Heart right ventricle (tissue), 16 donors: ENCODE measurements around the gene FAM3C. TPM values are rescaled to one million over a fixed set of nuclear protein-coding genes. Genes with fewer than 3 reads are reported as not detected.

Experiments
- ATAC-seq, 8 donors: fragments of 200-7000 bp; cut with Tn5 transposase; one replicate each; pipeline ENCODE4 v1.9.1; 2020; ENCODE audit warnings: mild to moderate bottlenecking in 8 of 8, moderate library complexity in 8 of 8, moderate number of reproducible peaks in 1 of 8
- DNase-seq, 2 donors: peaks; one replicate each; pipeline ENCODE4 v3.0.0-alpha.2; 2020
- H3K27ac ChIP-seq, 10 donors: fragments of 200-600 bp; sonication (generic) in 2 of 10; one replicate each; pipeline versions ENCODE4 v1.5.0 to v1.8.0; 2020 to 2022; ENCODE audit warnings: mild to moderate bottlenecking in 3 of 10
- H3K27me3 ChIP-seq, 7 donors: fragments of 200-600 bp; one replicate each; pipeline ENCODE4 v1.8.0; 2021 to 2022; ENCODE audit warnings: mild to moderate bottlenecking in 2 of 7
- H3K36me3 ChIP-seq, 9 donors: fragments of 200-600 bp; sonication (generic) in 1 of 9; one replicate each; pipeline versions ENCODE4 v1.5.0 to v1.8.0; 2020 to 2022; ENCODE audit warnings: mild to moderate bottlenecking in 2 of 9
- H3K4me1 ChIP-seq, 9 donors: fragments of 200-600 bp; sonication (generic) in 1 of 9; one replicate each; pipeline versions ENCODE4 v1.5.0 to v1.8.0; 2020 to 2022; ENCODE audit warnings: mild to moderate bottlenecking in 4 of 9
- H3K4me3 ChIP-seq, 10 donors: fragments of 200-600 bp; sonication (generic) in 2 of 10; one replicate each; pipeline versions ENCODE4 v1.5.0 to v1.8.0; 2020 to 2022; ENCODE audit warnings: mild to moderate bottlenecking in 7 of 10, moderate library complexity in 2 of 10
- H3K9me3 ChIP-seq, 11 donors: fragments of 200-600 bp in 10 of 11; sonication (generic) in 2 of 11; one replicate each; pipeline versions ENCODE4 v1.5.0 to v1.8.0; 2013 to 2022; ENCODE audit warnings: mild to moderate bottlenecking in 2 of 11, control low read depth in 1 of 11, moderate library complexity in 1 of 11
- WGBS, 2 donors: extraction: QIAGEN DNeasy Blood & Tissue Kit; methylation state at CpG; one replicate each; pipeline ENCODE4 v1.1.7; 2013; ENCODE audit warnings: inconsistent platforms in 1 of 2; 5-methylcytosine and 5-hydroxymethylcytosine counted together
- intact Hi-C, 10 donors: fragments of 100-400 bp; cut with DNase I; formaldehyde crosslinking; loops; one replicate each; pipeline versions ENCODE4 v1.11.1 to v1.14.2; 2022
- polyA plus RNA-seq, 2 donors: library from polyadenylated mRNA; stranded (reverse); fragments of 200-250 nt; gene quantifications; one replicate each; pipeline ENCODE4 v1.2.3, GENCODE V29; 2013
- total RNA-seq, 10 donors: library from RNA; stranded (reverse); fragmentation: NEBNext Ultra II Directional in 3 of 10; extraction: Animal tissue kit (Norgen Biotek cat#: 25700) in 3 of 10; gene quantifications; one replicate each; pipeline versions ENCODE4 v1.2.1 to v1.2.4, GENCODE V29; 2021 to 2023
- TF ChIP-seq, protein P1 (sequence below), 9 donors: fragments of 200-600 bp; sonication (generic) in 2 of 9; IDR thresholded peaks; one replicate each; pipeline versions ENCODE4 v1.5.0 to v1.8.0; 2021 to 2022; ENCODE audit warnings: antibody characterized with exemption in 9 of 9, mild to moderate bottlenecking in 5 of 9, moderate library complexity in 1 of 9
- donor health status: Arrhythmogenic right ventricular cardiomyopathy.
- donor health status: ischemic (EF 13 %, LVEDD 7.1; RV severe dilation, severe dysfunction).
- donor health status: healthy with polysubstance abuse.
- donor health status: DM: no; HTN: yes; CAD: no.
- donor health status: DM: no; HTN: no; CAD: no.
- donor health status: ischemic (EF 25% LVEDD 6.9; RV normal size, moderate dysfunction).
- donor health status: ischemic (EF 25% LVEDD 5.7; RV mildly dilated, moderate dysfunction).
- donor health status: healthy.
- donor health status: DM: yes; HTN: yes; CAD: no.
- donor health status: Ischemic cardiomyopathy.
- donor health status: ischemic (EF 35%, LVEDD 5.7; RV mildly dilated, moderate dysfunction).
- donor health status: nonischemic (EF 11% LVEDD 7.7; RV severe dilation, severe dysfunction).
- donor health status: DM: yes; HTN: yes; CAD: no.
- donor health status: PGD.
- donor health status: ischemic (EF 29% LVEDD 5.4; RV normal size, mild dysfunction).
- donor health status: nonischemic (EF 23%, LVEDD 6.1; RV moderate dilation, normal function).

The FAM3C gene
- total and polyA plus RNA-seq, 12 donors, result 16.5 to 60.8 (median 43.0) TPM

DNA sequence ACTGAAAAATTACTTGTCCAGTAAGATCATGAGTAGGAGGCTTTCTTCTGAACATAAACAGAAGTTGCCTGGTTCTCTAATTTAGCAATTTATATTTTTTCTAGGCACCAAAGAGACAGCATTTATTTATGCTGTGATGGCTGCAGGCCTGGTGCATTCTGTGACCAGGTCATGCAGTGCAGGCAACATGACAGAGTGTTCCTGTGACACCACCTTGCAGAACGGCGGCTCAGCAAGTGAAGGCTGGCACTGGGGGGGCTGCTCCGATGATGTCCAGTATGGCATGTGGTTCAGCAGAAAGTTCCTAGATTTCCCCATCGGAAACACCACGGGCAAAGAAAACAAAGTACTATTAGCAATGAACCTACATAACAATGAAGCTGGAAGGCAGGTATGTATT lies 64.5 kb downstream of the FAM3C start:
- H3K36me3 ChIP-seq, result no peaks in the 10 kb centered on the region
- H3K9me3 ChIP-seq, result no peaks in the 10 kb centered on the region
- intact Hi-C loops, result no loop called here
- ATAC-seq (no peak), DNase-seq (no peak)
- TF ChIP-seq, protein P1, sequence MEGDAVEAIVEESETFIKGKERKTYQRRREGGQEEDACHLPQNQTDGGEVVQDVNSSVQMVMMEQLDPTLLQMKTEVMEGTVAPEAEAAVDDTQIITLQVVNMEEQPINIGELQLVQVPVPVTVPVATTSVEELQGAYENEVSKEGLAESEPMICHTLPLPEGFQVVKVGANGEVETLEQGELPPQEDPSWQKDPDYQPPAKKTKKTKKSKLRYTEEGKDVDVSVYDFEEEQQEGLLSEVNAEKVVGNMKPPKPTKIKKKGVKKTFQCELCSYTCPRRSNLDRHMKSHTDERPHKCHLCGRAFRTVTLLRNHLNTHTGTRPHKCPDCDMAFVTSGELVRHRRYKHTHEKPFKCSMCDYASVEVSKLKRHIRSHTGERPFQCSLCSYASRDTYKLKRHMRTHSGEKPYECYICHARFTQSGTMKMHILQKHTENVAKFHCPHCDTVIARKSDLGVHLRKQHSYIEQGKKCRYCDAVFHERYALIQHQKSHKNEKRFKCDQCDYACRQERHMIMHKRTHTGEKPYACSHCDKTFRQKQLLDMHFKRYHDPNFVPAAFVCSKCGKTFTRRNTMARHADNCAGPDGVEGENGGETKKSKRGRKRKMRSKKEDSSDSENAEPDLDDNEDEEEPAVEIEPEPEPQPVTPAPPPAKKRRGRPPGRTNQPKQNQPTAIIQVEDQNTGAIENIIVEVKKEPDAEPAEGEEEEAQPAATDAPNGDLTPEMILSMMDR (IDR thresholded peaks at IDR 0.05), result no peak
- no peak overlapping the region for H3K4me3 ChIP-seq
- WGBS, 2 donors, result 77 to 79% methylated on average over 5 of the region's 5 CpGs
- no peak overlapping the region for H3K27ac ChIP-seq
- H3K27me3 ChIP-seq, result peaks cover 8 to 97% (median 80%) of the 10 kb centered on the region in 7 donors
- peaks cover 6 to 23% (median 18%) of the 10 kb centered on the region in 9 donors for H3K4me1 ChIP-seq

DNA sequence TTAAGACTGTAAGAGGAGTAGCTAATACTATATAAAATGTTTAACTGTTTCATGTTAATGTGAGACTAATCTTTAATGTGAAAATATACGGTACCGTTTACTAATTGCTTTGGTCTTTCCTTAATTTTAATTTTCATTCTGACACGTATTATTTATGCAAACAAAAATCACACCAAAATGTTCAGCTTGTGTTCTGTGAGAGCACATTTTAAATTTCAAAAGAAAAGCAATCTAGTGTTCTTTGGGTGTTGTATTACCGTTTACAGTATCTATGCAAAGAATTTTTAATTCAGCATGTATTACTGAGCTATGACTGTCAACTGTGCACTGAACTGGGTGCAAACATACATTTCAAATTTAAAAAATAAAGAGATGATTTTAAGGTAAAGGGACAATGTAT lies 65.1 kb downstream of the FAM3C start:
- DNase-seq (no peak), ATAC-seq (no peak)
- Histone ChIP-seq H3K36me3 (no peaks in the 10 kb centered on the region), H3K4me1 (peaks cover 6 to 23% (median 18%) of the 10 kb centered on the region in 9 donors), H3K4me3 (no peak overlapping the region), H3K27ac (no peak overlapping the region), H3K9me3 (no peaks in the 10 kb centered on the region), H3K27me3 (peaks cover 8 to 92% (median 80%) of the 10 kb centered on the region in 7 donors)
- TF ChIP-seq, protein P1 (IDR thresholded peaks at IDR 0.05), result no peak
- 85 to 86% methylated on average over 4 of the region's 4 CpGs for WGBS, 2 donors
- intact Hi-C loops, result no loop called here

DNA sequence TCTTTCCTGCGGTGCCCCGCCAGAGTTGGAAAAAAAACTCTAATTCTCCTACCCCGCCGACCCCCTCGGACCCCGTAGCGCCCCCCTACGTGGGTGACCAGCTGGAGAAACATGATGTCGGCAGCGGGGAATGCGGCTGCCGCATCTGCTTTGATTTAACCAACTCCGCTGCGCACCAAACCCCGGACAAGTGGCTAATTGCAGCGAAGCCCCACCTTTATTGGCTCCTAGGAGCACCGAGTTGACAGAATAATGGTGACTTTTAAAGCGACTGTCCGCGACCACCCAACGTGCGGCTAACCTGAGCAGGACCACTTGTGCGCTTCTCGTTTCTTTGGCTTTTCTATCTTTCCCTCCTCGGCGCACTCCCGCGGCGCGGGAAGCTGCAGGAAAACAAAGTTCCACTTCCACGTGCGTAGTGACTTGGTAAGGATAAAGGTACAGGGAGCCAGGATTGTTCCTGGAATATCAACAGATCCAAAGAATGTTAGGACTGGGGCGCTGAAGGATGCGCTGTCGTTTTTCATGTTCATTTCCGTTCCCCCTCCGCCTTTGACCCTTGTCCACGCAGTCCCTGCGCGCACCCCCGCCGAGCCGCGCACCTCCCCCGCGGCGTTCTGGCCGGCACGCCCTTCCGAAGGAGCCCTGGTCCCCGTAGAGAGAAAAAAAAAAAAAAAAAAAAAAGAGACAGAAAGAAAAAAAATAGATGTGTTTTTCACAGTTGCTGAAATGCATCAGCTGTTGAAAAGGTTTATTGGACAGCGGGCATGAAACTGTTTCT lies 65.9 kb downstream of the FAM3C start:
- 2% methylated on average over 52 of the region's 52 CpGs for WGBS, 2 donors
- peak in 2 of 8 donors; percentile 12 to 21 for ATAC-seq

More for the DNA sequence above, 65.9 kb downstream of the FAM3C start:
- Histone ChIP-seq H3K36me3 (no peaks in the 10 kb centered on the region), H3K27me3 (peaks cover 8 to 89% (median 79%) of the 10 kb centered on the region in 7 donors), H3K27ac (no peak overlapping the region), H3K9me3 (no peaks in the 10 kb centered on the region), H3K4me1 (peaks cover 6 to 23% (median 18%) of the 10 kb centered on the region in 9 donors), H3K4me3 (peak overlapping the region in 9 of 10 donors; percentile 25 to 52 (median 40))
- TF ChIP-seq, protein P1 (IDR thresholded peaks at IDR 0.05), result no peak
- intact Hi-C loops, result no loop called here
- no peak for DNase-seq
